Measurements from ENCODE around the gene IQSEC1. TPM values are rescaled to one million over a fixed set of nuclear protein-coding genes. Genes with fewer than 3 reads are reported as not detected.

Gene IQSEC1
- polyA plus RNA-seq, 2 of the 4 experiments (the other 2 are of a cell fraction), result 3.7 to 10.7 TPM

DNA sequence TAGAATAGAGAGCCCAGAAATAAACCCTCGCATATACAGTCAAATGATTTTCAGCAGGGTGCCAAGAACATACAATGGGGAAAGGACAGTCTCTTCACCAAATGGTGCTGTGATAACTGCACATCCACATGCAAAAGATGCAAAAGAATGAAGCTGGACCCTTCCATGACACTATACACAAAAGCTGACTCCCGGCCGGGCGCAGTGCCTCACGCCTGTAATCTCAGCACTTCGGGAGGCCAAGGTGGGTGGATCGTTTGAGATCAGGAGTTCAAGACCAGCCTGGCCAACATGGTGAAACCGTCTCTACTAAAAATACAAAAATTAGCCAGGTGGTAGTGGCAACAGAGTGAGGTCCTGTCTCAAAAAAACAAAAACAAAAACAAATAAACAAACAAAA, 43.2 kb upstream of the IQSEC1 start:
- CTCF ChIA-PET, result no interaction called here
- no peak for DNase-seq (ENCODE audit: low read depth in 1 of 2, low spot score in 1 of 2)

DNA sequence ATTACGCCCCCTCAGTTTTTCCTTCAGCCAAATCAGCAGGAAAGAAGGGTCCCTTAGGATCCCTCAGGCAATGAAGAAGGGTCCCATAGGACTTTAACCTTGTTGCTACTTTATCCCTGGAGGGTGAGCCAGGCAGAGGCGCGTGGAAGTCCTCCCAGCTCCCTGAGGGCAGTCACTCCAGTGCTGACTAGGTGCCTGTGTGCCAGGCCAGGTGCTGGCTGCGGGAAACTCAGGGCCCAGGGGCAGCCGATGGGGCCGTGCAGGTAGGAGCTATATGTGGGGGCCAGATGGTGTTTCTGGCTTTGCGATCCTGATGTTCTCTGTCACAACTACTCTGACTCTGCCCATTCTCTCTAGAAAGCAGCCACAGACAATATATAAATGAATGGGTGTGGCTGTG, 42.8 kb upstream of the IQSEC1 start:
- CTCF ChIA-PET, result no interaction called here
- POLR2A ChIA-PET, result no interaction called here
- ATAC-seq (no peak), FAIRE-seq (no peak), DNase-seq (ENCODE audit: low read depth in 1 of 2, low spot score in 1 of 2) (no peak)
- 84% methylated on average over 7 of the region's 7 CpGs for WGBS (ENCODE audit: missing lambda C conversion rate)
- Histone ChIP-seq H3K4me2 (no peak overlapping the region), H3K4me3 (no peak overlapping the region), H3K9me3 (no peaks in the 10 kb centered on the region), H3K27ac (no peak overlapping the region), H3K4me1 (peaks cover 2% of the 10 kb centered on the region; the same call in 1 of the 3 replicates)
- TF ChIP-seq RAD21 (conservative IDR thresholded peaks at IDR 0.05 in 1 of 2, IDR thresholded peaks at IDR 0.05 in 1 of 2), result no peak
- no peak for TF ChIP-seq RARB (CRISPR knock-in tag; IDR thresholded peaks at IDR 0.05)
- TF ChIP-seq ZNF302 (CRISPR knock-in tag; IDR thresholded peaks at IDR 0.05), result no peak
- no peak for TF ChIP-seq BHLHE40 (IDR thresholded peaks at IDR 0.05; ENCODE audit: low read depth, low read length)
- TF ChIP-seq, protein P1, sequence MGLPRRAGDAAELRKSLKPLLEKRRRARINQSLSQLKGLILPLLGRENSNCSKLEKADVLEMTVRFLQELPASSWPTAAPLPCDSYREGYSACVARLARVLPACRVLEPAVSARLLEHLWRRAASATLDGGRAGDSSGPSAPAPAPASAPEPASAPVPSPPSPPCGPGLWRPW (IDR thresholded peaks at IDR 0.05), result no peak
- TF ChIP-seq EHF (CRISPR knock-in tag; IDR thresholded peaks at IDR 0.05), result no peak
- no peak for TF ChIP-seq HEYL (CRISPR knock-in tag; IDR thresholded peaks at IDR 0.05)
- TF ChIP-seq MYC (IDR thresholded peaks at IDR 0.05; ENCODE audit: borderline replicate concordance, low read length), result no peak
- no peak for TF ChIP-seq SREBF2 (IDR thresholded peaks at IDR 0.05)
- TF ChIP-seq RCOR1 (IDR thresholded peaks at IDR 0.05; ENCODE audit: low read depth, low read length), result no peak
- TF ChIP-seq, protein P2, sequence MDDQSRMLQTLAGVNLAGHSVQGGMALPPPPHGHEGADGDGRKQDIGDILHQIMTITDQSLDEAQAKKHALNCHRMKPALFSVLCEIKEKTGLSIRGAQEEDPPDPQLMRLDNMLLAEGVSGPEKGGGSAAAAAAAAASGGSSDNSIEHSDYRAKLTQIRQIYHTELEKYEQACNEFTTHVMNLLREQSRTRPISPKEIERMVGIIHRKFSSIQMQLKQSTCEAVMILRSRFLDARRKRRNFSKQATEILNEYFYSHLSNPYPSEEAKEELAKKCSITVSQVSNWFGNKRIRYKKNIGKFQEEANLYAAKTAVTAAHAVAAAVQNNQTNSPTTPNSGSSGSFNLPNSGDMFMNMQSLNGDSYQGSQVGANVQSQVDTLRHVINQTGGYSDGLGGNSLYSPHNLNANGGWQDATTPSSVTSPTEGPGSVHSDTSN (IDR thresholded peaks at IDR 0.05), result no peak
- no peak for TF ChIP-seq NPAS2 (CRISPR knock-in tag; IDR thresholded peaks at IDR 0.05; ENCODE audit: borderline replicate concordance)
- TF ChIP-seq, protein P3, sequence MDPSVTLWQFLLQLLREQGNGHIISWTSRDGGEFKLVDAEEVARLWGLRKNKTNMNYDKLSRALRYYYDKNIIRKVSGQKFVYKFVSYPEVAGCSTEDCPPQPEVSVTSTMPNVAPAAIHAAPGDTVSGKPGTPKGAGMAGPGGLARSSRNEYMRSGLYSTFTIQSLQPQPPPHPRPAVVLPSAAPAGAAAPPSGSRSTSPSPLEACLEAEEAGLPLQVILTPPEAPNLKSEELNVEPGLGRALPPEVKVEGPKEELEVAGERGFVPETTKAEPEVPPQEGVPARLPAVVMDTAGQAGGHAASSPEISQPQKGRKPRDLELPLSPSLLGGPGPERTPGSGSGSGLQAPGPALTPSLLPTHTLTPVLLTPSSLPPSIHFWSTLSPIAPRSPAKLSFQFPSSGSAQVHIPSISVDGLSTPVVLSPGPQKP (IDR thresholded peaks at IDR 0.05; ENCODE audit: low read depth, low read length), result no peak
- no peak for TF ChIP-seq CBX8 (IDR thresholded peaks at IDR 0.05)

More for the DNA sequence above, 43.2 kb upstream of the IQSEC1 start:
- H3K4me3 ChIP-seq, result no peak overlapping the region
- POLR2A ChIA-PET, result no interaction called here
- FAIRE-seq (no peak), ATAC-seq (no peak)
- no peak overlapping the region for H3K4me2 ChIP-seq
- no peak for TF ChIP-seq CEBPB (IDR thresholded peaks at IDR 0.05)
- no peak for TF ChIP-seq FOXS1 (CRISPR knock-in tag; IDR thresholded peaks at IDR 0.05)
- no peak for TF ChIP-seq CBX2 (IDR thresholded peaks at IDR 0.05; ENCODE audit: borderline replicate concordance, low read depth)
- TF ChIP-seq RARB (CRISPR knock-in tag; IDR thresholded peaks at IDR 0.05), result no peak
- no peak for TF ChIP-seq FOSB (CRISPR knock-in tag; IDR thresholded peaks at IDR 0.05)
- TF ChIP-seq HDAC2 (IDR thresholded peaks at IDR 0.05), result no peak
- TF ChIP-seq RFX5 (IDR thresholded peaks at IDR 0.05), result no peak
- TF ChIP-seq, protein P4, sequence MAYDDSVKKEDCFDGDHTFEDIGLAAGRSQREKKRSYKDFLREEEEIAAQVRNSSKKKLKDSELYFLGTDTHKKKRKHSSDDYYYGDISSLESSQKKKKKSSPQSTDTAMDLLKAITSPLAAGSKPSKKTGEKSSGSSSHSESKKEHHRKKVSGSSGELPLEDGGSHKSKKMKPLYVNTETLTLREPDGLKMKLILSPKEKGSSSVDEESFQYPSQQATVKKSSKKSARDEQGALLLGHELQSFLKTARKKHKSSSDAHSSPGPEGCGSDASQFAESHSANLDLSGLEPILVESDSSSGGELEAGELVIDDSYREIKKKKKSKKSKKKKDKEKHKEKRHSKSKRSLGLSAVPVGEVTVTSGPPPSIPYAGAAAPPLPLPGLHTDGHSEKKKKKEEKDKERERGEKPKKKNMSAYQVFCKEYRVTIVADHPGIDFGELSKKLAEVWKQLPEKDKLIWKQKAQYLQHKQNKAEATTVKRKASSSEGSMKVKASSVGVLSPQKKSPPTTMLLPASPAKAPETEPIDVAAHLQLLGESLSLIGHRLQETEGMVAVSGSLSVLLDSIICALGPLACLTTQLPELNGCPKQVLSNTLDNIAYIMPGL (CRISPR knock-in tag; IDR thresholded peaks at IDR 0.05; ENCODE audit: borderline replicate concordance), result no peak
- TF ChIP-seq FOSL2 (IDR thresholded peaks at IDR 0.05), result no peak
- no peak for TF ChIP-seq FOSL2 (CRISPR knock-in tag; IDR thresholded peaks at IDR 0.05)
- TF ChIP-seq GATA3 (IDR thresholded peaks at IDR 0.05; ENCODE audit: borderline replicate concordance), result no peak
- no peak for TF ChIP-seq NPAS2 (CRISPR knock-in tag; IDR thresholded peaks at IDR 0.05; ENCODE audit: borderline replicate concordance)
- H3K27ac ChIP-seq, result no peak overlapping the region
- H3K4me1 ChIP-seq, result no peaks in the 10 kb centered on the region
- no peaks in the 10 kb centered on the region for H3K9me3 ChIP-seq
- WGBS (ENCODE audit: missing lambda C conversion rate), result 64% methylated on average over 8 of the region's 8 CpGs

All from A549 (cell line).